Neutrophil (primary cell): ENCODE measurements around the gene APRT.

Experiments used
- H3K27ac ChIP-seq: fragments of 200-600 bp; sonication (generic); 2 replicates; pipeline ENCODE4 v1.5.1; 2016; ENCODE audit warnings: mild to moderate bottlenecking, moderate library complexity
- H3K27me3 ChIP-seq: fragments of 200-600 bp; sonication (generic); 2 replicates; pipeline ENCODE4 v1.6.0; 2016; ENCODE audit warnings: mild to moderate bottlenecking
- H3K36me3 ChIP-seq: fragments of 200-600 bp; sonication (generic); 2 replicates; pipeline ENCODE4 v1.5.1; 2017
- H3K4me1 ChIP-seq, 2 experiments: fragments of 200-600 bp in 1 of 2; sonication (generic) in 1 of 2; 1 replicate in 1 of 2; 2 replicates in 1 of 2; pipeline versions ENCODE4 v1.5.1 to v1.6.1; 2013 to 2016; ENCODE audit warnings: low read depth in 1 of 2, low read length in 1 of 2, mild to moderate bottlenecking in 1 of 2, moderate library complexity in 1 of 2; ENCODE audit not compliant: control insufficient read depth in 1 of 2, insufficient read depth in 1 of 2
- H3K4me3 ChIP-seq, 2 experiments: fragments of 200-600 bp in 1 of 2; sonication (generic) in 1 of 2; 1 replicate in 1 of 2; 2 replicates in 1 of 2; pipeline ENCODE4 v1.5.1; 2013 to 2016; ENCODE audit warnings: low read depth in 1 of 2, low read length in 1 of 2, mild to moderate bottlenecking in 1 of 2, moderate library complexity in 1 of 2
- H3K9me3 ChIP-seq: fragments of 200-600 bp; sonication (generic); 2 replicates; pipeline ENCODE4 v1.5.1; 2016
- CTCF ChIP-seq: fragments of 200-600 bp; sonication (generic); IDR thresholded peaks from 2 replicates; pipeline ENCODE4 v1.5.1; 2016; ENCODE audit warnings: antibody characterized with exemption

The APRT gene

GRCh38 chr16:88816736-88817535 is 5.2 kb upstream of the APRT start:
- Histone ChIP-seq H3K36me3 (peaks cover 77% of the 10 kb centered on the region), H3K27ac (no peak overlapping the region), H3K27me3 (no peaks in the 10 kb centered on the region), H3K9me3 (no peaks in the 10 kb centered on the region), H3K4me1 (peaks cover 13 to 17% of the 10 kb centered on the region in 2 experiments), H3K4me3 (no peak overlapping the region)
- TF ChIP-seq CTCF, result no peak

- Histone ChIP-seq H3K36me3 (peaks cover 68% of the 10 kb centered on the region), H3K4me1 (peaks cover 20 to 26% of the 10 kb centered on the region in 2 experiments), H3K27ac (no peak overlapping the region), H3K9me3 (no peaks in the 10 kb centered on the region), H3K4me3 (no peak overlapping the region), H3K27me3 (no peaks in the 10 kb centered on the region)
- peak; percentile 38 for TF ChIP-seq CTCF
Measured at GRCh38 chr16:88815901-88816589, 4.3 kb upstream of the APRT start.

GRCh38 chr16:88815227-88815626 is 3.5 kb upstream of the APRT start:
- Histone ChIP-seq H3K36me3 (peaks cover 60% of the 10 kb centered on the region), H3K9me3 (no peaks in the 10 kb centered on the region), H3K27ac (peak overlapping the region; percentile 8), H3K4me1 (peaks cover 28 to 34% of the 10 kb centered on the region in 2 experiments), H3K27me3 (no peaks in the 10 kb centered on the region), H3K4me3 (no peak overlapping the region)
- no peak for TF ChIP-seq CTCF

GRCh38 chr16:88814144-88814502 is 2.4 kb upstream of the APRT start:
- Histone ChIP-seq H3K4me1 (peaks cover 33 to 40% of the 10 kb centered on the region in 2 experiments), H3K9me3 (no peaks in the 10 kb centered on the region), H3K4me3 (no peak overlapping the region), H3K36me3 (peaks cover 57% of the 10 kb centered on the region), H3K27ac (no peak overlapping the region), H3K27me3 (no peaks in the 10 kb centered on the region)
- no peak for TF ChIP-seq CTCF

GRCh38 chr16:88813269-88814143 is 1.8 kb upstream of the APRT start:
- H3K27ac ChIP-seq, result peak overlapping the region; percentile 82
- no peak for TF ChIP-seq CTCF
- peaks cover 53% of the 10 kb centered on the region for H3K36me3 ChIP-seq
- H3K9me3 ChIP-seq, result no peaks in the 10 kb centered on the region
- H3K4me1 ChIP-seq, result peaks cover 33 to 40% of the 10 kb centered on the region in 2 experiments
- no peak overlapping the region for H3K4me3 ChIP-seq
- no peaks in the 10 kb centered on the region for H3K27me3 ChIP-seq
